KBM-7 (cell line): Measurements from ENCODE around the gene C22orf39.

Experiments used
- DNase-seq: peaks from one replicate; pipeline ENCODE4 v3.0.0-alpha.2; 2015
- in situ Hi-C: fragments of 300-500 bp; cut with MboI; formaldehyde crosslinking; loops from 2 replicates; pipeline ENCODE4 v1.14.3; 2020; ENCODE audit warnings: low sequenced_read_pairs, low pct_unique_long_range_greater_than_20kb, mixed read lengths

C22orf39 gene, protein sequence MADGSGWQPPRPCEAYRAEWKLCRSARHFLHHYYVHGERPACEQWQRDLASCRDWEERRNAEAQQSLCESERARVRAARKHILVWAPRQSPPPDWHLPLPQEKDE

DNA sequence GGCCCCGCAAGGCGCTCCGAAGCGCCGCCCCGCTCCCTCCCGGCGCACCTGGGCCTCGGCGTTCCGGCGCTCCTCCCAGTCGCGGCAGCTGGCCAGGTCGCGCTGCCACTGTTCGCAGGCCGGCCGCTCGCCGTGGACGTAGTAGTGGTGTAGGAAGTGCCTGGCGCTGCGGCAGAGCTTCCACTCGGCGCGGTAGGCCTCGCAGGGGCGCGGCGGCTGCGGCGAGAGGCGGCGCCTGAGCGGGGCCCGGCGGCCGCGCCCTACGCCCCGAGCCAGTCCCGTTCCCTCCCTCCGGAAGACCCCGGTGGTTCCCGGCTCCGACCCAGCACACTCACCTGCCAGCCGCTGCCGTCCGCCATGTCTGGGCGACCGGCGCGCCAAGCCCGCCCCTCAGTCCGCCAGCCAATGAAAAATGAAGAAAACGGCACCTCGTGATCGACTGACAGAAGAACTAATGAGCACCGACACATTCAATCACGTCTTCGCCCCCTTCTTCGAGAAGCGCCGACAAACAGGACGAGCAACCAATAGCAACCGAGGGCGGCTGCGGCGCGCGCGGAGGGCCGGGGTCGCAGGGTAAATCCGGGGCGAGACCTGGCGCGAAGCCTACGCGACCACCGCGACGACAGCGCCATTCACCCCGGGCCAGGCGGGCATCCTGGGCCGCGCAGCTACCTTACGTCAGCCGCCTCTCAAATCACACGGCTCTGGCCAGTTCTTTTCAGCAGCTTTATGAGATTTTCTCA lies at the start of gene C22orf39:
Gene C22orf39 (minus strand): TSS at position 382 of the 746 bp plus-strand sequence. CDS start 23 bp downstream, at position 359.
- peak; percentile 94 for DNase-seq
- in situ Hi-C loops, result no loop called here

DNA sequence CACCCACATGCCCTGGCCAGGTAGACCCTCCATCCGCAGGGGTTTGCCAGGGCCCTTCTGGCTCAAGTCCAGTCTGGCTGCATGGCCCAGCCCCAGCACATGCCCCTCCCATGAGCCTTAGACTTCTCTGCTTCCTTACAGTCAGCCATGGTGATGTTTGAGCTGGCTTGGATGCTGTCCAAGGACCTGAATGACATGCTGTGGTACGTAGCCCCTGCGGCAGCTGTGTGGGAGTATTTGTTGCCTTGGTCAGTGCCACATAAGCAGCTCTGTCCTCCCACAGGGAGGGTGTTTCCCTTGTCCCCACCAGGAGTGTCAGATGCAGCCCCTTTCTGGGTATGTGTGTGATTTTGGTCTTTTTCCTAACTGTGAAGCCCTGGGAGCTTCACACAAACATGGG lies 49.7 kb upstream of the C22orf39 start:
- in situ Hi-C loops, result no loop called here
- no peak for DNase-seq

DNA sequence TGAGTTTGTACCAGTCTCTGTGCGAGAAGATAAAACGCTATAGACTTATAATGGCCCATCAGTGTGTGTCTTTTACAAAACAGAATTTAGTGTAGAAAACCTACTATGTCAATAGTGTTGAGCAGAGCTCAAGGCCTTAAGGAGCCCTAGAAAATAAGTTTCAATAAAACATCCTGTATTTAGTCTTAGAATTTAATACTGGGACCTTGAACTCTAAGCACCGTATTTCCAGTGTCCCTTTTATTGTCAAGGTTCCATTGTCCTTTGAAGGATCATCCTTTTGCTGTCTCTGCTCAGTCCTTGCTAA lies 48.8 kb upstream of the C22orf39 start:
- in situ Hi-C loops, result no loop called here
- no peak for DNase-seq

DNA sequence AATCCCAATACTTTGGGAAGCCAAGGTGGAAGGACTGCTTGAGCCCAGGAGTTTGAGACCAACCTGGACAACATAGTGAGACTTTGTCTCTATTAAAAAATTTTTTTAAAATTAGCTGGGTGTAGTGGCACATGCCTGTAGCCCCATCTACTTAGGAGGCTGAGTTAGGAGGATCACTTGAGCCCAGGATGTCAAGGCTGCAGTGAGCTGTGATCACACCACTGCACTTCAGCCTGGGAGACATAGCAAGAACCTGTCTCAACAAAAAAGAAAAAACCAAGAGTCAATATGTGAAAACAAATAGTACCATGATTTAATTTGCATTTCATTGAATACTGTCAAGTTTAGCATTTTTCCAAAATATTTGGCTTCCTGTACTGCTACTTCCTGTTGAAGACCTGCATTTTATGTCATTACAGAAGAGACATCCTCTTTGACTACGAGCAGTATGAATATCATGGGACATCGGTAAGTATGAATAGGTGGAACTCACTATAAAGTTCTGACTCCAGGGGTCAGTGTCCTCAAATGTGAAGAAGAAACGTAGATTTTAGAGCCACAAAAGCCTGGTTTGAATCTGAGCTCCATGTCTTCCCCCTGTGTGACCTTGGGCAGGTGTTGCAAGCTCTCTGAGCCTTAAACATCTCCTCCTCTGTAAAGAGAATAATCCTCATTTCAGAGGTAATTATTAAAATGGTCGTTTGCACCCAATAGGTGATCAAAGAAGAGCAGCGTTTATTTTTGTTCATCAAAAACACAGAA lies 48.2 kb upstream of the C22orf39 start:
- in situ Hi-C loops, result no loop called here
- DNase-seq, result no peak

DNA sequence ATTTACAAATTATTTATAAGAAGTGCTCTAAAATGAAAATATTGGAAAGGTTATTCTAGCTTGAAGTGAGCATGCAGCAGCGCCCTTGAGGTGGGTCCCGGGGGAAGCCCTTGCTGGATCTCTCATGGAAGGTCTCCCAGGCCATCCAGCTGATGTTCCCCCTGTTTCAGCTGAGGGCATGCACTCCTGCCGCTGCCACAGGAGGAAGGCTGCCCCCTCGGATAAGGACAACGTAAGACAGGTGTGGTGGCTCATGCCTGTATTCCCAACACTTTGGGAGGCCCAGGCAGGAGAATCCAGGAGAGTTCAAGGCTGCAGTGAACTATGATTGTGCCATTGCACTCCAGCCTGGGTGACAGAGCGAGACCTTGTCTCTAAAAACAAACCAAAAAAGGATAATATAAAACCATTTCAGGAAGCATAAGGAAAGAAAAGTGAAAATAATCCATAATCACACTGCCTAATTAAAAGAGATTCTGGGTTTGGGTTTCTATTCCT lies 47.2 kb upstream of the C22orf39 start:
- no peak for DNase-seq
- in situ Hi-C loops, result no loop called here

DNA sequence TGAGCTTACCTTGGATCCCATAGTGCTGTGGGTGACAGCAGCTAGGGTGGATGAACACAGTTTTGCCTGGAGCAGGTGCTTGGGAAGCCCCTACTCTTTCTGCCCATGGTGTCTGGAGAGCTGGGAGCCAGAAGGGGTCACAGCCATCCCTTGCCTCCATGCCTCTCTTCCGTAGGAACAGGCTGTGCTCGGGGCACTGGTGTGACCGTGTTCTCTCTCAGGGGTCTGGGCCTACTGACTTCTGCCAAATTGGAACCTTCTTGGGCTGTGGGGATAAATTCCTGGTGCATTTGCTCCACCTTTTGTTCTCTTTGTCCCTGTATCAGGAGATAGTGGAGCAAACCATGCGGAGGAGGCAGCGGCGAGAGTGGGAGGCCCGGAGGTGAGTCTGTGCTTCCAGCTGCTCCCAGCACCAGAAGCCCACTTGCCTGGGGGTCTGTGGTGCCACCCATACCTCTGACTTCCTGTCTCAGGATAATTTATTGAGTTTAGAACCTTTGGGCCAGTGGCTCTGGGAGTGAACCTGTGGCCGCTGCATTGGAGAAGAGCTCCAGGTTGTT lies 46.6 kb upstream of the C22orf39 start:
- in situ Hi-C loops, result no loop called here
- DNase-seq, result no peak

DNA sequence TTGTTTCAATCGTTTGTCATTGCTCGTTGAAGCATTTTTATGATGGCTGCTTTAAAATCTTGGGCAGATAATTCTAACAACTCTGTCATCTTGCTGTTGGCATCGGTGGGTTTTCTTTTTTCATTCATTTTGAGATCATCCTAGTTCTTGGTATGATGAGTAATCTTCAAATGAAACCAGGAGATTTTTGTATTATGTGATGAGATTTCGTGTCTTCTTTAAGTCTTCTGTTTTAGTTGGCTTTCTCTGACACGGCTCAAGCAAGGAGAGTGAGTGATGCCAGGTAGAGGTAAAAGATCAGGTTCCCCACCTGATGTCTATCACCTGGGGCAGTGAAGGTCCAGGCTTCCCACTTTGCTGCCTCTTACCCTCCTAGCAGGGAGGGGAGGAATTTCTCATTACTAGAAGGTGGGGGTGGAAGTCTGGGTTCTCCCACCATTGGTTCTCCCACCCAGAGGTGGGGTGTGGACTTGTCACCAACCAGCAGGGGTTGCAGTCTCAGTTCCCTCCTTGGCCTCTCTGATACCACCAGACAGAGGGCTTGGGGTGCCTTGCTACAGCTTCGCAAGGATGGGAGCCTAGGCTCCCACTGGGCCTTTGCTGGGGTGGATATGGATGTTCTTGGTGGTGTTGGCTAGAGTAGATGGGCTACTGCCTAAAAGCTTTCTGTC lies 45.1 kb upstream of the C22orf39 start:
- DNase-seq, result no peak
- in situ Hi-C loops, result no loop called here

DNA sequence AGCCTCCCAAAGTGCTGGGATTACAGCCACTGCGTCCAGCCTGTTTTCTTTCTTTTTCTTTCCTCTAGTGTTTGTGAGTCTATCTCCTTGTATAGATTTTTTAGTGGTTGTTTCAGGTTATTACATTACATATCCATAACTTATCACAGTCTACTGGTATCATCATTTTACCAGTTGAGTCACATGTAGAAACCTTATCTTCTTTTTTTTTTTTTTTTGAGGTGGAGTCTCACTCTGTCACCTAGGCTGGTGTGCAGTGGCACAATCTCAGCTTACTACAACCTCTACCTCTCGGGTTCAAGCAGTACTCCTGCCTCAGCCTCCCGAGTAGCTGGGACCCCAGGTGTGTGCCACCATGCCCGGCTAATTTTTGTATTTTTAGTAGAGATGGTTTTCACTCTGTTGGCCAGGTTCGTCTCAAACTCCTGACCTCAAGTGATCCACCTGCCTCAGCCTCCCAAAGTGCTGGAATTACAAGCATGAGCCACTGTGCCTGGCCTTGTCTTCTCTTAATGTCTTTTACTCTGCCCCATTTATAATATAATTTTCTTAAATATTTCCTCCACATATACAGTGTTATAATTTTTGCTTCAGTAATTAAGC lies 43.2 kb upstream of the C22orf39 start:
- in situ Hi-C loops, result no loop called here
- no peak for DNase-seq

DNA sequence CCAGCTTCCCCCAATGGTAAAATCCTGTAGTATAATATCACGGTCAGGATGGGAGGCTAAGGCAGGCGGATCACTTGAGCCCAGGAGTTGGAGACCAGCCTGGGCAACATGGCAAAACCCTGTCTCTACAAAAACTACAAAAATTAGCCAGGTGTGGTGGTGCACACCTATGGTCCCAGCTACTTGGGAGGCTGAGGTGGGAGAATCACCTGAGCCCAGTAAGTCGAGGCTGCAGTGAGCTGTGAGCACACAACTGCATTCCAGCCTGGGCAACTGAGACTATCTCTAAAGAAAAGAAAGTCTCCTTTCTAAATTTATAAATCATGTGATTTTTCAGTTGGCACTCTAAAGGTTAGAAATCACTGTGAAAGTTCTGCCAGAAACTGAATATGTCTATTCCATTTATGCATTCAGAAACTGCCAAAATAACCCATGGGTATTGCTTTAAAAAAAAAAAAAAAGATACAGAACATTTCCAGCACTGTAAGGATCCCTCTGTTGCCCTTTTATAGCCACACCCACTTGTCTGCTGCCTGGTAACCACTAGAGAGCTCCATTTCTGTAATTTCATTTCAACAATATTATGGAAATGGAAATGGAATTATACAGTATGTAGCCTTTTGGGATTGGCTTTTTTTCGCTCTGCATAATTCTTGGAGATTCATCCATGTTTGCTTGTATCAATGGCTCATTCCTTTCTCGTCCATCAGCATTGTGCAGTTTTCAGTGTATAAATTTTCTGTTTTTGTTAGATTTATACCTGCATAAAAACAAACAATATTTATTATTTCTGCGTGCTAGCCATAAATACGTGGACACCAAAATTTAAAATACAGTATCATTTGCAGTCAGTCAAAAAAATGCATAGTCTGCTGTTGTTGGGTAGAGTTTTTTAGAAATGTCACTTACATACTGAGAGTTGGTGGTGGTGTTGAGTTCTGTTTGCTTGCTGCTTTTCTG lies 41.7 kb upstream of the C22orf39 start:
- in situ Hi-C loops, result no loop called here
- DNase-seq, result no peak

DNA sequence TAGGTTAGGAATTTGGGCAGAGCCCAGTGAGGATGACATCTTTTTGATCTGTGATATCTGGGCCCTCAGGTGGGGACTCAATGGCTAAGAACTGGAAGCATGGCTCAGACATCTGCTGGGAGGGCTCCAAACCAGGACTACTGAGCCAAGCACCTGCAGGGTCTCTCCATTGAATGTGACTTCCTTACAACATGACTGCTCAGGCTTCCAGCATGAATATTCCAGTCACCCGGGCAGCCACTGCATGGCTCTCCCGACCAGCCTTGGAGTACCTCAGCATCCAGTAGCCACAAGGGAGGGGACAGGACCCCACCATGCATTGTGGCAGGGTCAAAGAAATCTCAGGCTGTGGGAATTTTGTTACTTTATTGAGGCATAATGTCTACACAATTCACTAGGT lies 40.8 kb upstream of the C22orf39 start:
- in situ Hi-C loops, result no loop called here
- no peak for DNase-seq

DNA sequence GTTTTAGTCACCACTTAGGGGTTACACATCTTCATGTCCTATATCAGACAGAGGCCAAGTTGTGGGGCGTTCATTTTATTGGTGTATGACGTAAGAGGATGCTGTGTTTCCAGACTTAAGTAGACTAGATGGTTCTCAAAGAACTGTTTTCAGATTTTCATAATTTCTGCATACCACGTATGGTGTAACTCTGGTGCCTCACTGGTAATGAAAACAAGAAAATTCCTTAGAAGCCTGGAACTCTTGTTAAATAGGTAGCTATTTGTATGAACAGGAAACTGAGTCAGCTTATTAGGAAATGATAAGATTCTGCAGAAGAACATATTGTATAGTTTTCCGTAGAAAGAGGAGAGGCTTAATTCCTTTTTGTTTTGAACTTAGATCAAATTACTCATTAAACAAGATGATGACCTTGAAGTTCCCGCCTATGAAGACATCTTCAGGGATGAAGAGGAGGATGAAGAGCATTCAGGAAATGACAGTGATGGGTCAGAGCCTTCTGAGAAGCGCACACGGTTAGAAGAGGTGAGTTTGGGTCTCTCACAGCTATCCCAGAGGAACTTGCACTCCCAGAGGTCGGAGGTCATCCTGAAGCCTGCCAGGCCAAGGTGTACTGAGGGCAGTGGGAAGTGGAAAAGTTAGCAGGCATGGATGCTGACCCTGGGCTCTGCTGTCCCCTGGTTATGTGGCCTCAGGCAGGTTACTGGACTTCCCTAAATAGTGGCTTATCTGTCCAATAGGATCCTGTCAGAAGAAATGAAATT lies 36.2 kb upstream of the C22orf39 start:
- no peak for DNase-seq
- in situ Hi-C loops, result no loop called here

DNA sequence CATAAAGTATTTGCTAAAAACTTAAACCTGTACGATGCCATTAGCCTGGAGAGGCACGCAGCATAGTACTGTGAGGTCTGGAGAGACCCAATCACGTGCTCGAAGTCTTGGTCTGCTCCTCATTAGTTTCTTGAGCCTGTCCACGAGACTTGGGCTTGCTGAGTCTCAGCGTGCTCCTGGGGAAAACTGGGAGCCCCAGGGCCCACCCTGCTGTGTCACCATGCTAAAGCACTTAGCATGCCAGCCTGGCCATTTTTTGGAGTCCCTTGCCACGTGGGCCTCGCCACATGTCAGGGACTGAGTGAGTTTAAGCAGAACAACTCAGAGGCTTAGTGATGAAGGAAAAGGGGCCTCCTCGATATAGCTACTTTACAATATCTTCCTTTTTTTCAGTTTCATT lies 34.8 kb upstream of the C22orf39 start:
- in situ Hi-C loops, result no loop called here
- DNase-seq, result no peak

DNA sequence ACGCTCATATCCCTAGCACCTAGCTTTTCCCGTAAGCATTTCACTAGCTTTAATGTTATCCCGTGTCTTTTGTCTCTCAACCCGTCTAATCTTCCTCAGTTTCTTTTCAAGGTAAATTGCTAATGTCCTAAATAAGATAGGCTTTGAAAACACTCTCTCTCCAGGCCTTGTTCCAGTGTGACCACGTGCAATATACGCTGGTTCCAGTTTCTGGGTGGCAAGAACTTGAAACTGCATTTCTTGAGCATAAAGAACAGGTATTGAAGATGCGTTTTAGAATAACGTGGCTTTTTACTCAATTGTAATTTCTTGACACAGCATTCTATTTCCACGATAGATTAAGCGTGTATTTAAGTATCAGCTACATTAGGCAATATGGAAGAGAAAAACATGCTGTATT lies 33.3 kb upstream of the C22orf39 start:
- in situ Hi-C loops, result no loop called here
- DNase-seq, result peak; percentile 21

DNA sequence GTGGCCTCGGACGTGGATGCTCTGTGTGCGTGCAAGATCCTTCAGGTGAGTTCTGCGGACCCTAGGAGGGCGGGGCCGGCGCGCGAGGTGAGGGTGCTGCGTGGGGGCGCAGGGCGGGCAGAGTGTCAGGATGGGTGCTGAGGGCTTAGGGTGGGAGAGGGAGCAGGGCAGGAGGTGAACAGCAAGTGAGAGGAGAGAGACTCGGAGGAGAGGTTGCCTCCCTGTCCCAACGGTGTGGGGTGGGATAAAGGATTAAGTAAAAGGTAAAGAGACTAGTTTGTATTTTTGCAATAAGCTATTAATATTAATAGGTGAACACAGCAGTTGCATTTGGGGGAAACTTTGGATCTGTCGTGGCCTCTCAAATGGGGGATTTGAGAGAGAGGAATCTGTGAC lies 32.7 kb upstream of the C22orf39 start:
- in situ Hi-C loops, result no loop called here

DNA sequence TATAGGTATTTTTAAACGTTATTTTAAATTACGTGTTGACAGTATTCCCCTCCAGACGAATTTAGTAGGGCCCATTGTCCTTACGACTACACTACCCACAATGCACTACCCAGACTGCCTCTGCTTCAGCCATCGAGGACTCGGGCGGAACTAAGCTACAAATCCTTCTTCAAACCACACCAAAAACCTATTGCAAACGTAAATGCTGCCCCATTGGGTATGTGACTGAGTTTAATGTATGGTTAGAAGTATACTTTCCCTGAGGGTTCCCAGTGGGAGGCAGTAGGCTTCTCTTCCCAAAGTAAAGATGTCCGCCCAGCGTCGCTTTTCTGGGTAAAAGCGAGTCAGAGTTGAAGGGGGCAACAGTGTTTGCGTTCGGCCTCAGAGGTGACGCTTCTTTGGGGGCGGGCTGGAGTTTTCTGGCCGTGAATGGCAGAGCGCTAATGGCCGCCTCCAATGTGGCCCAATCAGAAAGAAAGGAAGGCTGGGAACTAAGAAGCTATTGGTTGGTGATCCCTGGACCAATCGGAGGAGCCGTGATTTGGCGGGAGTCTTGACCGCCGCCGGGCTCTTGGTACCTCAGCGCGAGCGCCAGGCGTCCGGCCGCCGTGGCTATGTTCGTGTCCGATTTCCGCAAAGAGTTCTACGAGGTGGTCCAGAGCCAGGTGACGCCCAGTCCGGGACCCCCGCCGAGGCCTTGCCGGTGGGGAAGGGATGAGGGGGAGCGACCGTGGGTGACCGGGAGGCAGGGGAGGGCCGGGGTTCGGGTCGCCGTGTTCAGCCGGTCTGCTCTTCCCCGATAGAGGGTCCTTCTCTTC lies 32.1 kb upstream of the C22orf39 start, which contains the start of gene CDC45:
Gene CDC45 (plus strand): TSS at position 566 of the 818 bp plus-strand sequence. CDS start 49 bp downstream, at position 615.
- in situ Hi-C loops, result no loop called here
- DNase-seq, result peak; percentile 99

More for the DNA sequence above, 32.7 kb upstream of the C22orf39 start:
- no peak for DNase-seq

DNA sequence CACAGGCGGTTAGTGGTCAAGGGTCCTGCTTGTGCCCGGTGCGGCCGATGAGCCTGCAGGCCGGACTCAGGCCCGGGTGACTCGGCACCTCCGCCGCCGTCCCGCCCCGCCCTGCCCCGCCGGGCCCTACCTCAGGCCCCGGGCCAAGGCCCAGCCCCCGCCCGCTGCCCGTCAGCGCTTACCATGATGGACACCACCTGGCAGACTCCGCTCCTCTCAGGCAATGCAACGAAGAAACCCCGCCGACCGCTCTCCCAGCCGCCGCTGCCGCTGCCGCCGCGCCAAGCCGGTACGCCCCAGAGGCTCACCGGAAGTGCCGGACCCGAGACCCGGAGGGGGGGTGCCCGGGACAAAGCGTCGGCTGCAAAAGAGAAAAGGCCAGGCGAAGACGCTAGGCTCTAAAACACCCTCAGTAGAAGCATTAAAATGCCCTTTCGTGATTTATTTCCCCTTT lies 31.4 kb upstream of the C22orf39 start, which contains the start of gene UFD1:
Gene UFD1 (minus strand): TSS at position 293 of the 454 bp plus-strand sequence. CDS start 108 bp downstream, at position 185.
- DNase-seq, result no peak
- in situ Hi-C loops, result no loop called here
